ENCODE results near the gene TCEA2.
A peak's percentile ranks its signal among the peaks of the same experiment; 100 is the strongest.

The TCEA2 gene

GRCh38 chr20:64062596-64063388 lies at the start of gene TCEA2:
TSS of gene TCEA2 (plus strand) at chr20:64063198. CDS start at chr20:64063313, 115 bp downstream.
- DNase-seq: peak; percentile 96

GRCh38 chr20:64015635-64016034 lies 47.4 kb upstream of the TCEA2 start:
- DNase-seq: no peak

- DNase-seq: peak; percentile 7
Measured at GRCh38 chr20:64021124-64021975, 41.6 kb upstream of the TCEA2 start.

- no peak for DNase-seq
Measured at GRCh38 chr20:64022671-64023360, 40.2 kb upstream of the TCEA2 start.

GRCh38 chr20:64023361-64024140 lies 39.4 kb upstream of the TCEA2 start:
- DNase-seq: no peak

- no peak for DNase-seq
Measured at GRCh38 chr20:64024141-64024990, 38.6 kb upstream of the TCEA2 start.

- DNase-seq: no peak
Measured at GRCh38 chr20:64025101-64025825, 37.7 kb upstream of the TCEA2 start.

- no peak for DNase-seq
Measured at GRCh38 chr20:64025826-64026412, 37.1 kb upstream of the TCEA2 start.

- no peak for DNase-seq
Measured at GRCh38 chr20:64027981-64028685, 34.9 kb upstream of the TCEA2 start.

GRCh38 chr20:64029293-64030117 lies 33.5 kb upstream of the TCEA2 start:
- no peak for DNase-seq

- DNase-seq: no peak
Measured at GRCh38 chr20:64030371-64031134, 32.4 kb upstream of the TCEA2 start.

- no peak for DNase-seq
Measured at GRCh38 chr20:64031822-64032314, 31.1 kb upstream of the TCEA2 start.

GRCh38 chr20:64032706-64033624 lies 30.0 kb upstream of the TCEA2 start:
- no peak for DNase-seq

GRCh38 chr20:64033981-64034493 lies 29.0 kb upstream of the TCEA2 start:
- no peak for DNase-seq

- DNase-seq: peak; percentile 36
Measured at GRCh38 chr20:64035066-64035932, 27.7 kb upstream of the TCEA2 start.

Data from activated naive CD4-positive, alpha-beta T cell treated with anti-CD3 and anti-CD28 coated beads, Interleukin-2, amount 50 U/mL, for 16 hours (primary cell).